ENCODE data around the gene LGR5. TPM values are rescaled to one million over a fixed set of nuclear protein-coding genes. Genes with fewer than 3 reads are reported as not detected.

The LGR5 gene
- total and polyA plus RNA-seq, 2 of the 13 experiments (the other 11 are each of a cell fraction or from before 2014, with no cell fraction given) = 37.0 to 121 TPM

DNA sequence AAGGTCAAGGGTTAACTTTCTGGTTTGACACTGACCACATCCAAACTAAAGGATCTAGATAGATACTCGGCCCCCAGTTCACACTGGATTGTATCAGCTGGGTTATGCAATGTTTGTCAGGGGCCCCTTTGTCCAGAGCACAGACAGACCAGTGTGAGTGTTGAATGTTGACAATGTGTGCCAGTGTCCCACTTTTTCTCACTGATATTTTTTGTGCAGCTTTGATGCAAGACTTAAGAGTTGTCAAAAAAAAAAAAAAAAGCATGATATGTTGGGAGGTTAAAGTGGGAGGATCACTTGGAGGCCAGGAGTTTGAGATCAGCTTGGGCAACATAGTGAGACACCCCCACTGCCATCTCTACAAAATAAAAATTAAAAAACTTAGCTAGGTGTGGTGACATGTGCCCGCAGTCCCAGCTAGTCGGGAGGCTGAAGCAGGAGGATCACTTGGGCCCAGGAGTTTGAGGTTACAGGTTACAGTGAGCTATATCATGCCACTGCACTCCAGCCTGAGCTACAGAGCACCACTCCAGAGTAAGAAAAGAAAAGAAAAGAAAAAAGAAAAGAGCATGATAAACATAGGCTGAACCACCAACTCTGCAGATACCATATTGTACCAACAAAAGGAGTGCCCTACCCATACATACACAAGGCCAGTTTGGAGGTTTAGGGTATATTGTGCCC, 97.5 kb downstream of the LGR5 start (continued):
- TF ChIP-seq, protein P1, sequence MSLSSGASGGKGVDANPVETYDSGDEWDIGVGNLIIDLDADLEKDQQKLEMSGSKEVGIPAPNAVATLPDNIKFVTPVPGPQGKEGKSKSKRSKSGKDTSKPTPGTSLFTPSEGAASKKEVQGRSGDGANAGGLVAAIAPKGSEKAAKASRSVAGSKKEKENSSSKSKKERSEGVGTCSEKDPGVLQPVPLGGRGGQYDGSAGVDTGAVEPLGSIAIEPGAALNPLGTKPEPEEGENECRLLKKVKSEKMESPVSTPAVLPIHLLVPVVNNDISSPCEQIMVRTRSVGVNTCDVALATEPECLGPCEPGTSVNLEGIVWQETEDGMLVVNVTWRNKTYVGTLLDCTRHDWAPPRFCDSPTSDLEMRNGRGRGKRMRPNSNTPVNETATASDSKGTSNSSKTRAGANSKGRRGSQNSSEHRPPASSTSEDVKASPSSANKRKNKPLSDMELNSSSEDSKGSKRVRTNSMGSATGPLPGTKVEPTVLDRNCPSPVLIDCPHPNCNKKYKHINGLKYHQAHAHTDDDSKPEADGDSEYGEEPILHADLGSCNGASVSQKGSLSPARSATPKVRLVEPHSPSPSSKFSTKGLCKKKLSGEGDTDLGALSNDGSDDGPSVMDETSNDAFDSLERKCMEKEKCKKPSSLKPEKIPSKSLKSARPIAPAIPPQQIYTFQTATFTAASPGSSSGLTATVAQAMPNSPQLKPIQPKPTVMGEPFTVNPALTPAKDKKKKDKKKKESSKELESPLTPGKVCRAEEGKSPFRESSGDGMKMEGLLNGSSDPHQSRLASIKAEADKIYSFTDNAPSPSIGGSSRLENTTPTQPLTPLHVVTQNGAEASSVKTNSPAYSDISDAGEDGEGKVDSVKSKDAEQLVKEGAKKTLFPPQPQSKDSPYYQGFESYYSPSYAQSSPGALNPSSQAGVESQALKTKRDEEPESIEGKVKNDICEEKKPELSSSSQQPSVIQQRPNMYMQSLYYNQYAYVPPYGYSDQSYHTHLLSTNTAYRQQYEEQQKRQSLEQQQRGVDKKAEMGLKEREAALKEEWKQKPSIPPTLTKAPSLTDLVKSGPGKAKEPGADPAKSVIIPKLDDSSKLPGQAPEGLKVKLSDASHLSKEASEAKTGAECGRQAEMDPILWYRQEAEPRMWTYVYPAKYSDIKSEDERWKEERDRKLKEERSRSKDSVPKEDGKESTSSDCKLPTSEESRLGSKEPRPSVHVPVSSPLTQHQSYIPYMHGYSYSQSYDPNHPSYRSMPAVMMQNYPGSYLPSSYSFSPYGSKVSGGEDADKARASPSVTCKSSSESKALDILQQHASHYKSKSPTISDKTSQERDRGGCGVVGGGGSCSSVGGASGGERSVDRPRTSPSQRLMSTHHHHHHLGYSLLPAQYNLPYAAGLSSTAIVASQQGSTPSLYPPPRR (CRISPR knock-in tag; IDR thresholded peaks at IDR 0.05; ENCODE audit: borderline replicate concordance) = peak; percentile 94
- TF ChIP-seq, protein P2, sequence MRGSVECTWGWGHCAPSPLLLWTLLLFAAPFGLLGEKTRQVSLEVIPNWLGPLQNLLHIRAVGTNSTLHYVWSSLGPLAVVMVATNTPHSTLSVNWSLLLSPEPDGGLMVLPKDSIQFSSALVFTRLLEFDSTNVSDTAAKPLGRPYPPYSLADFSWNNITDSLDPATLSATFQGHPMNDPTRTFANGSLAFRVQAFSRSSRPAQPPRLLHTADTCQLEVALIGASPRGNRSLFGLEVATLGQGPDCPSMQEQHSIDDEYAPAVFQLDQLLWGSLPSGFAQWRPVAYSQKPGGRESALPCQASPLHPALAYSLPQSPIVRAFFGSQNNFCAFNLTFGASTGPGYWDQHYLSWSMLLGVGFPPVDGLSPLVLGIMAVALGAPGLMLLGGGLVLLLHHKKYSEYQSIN (CRISPR knock-in tag; IDR thresholded peaks at IDR 0.05; ENCODE audit: borderline replicate concordance) = no peak
- TF ChIP-seq ZNF552 (CRISPR knock-in tag; IDR thresholded peaks at IDR 0.05; ENCODE audit: borderline replicate concordance) = no peak
- TF ChIP-seq HMG20B (CRISPR knock-in tag; conservative IDR thresholded peaks at IDR 0.05) = peak; percentile 91
- no peak; the same call in 1 of the 2 replicates for TF ChIP-seq SPEN (CRISPR knock-in tag; IDR thresholded peaks at IDR 0.05; ENCODE audit: low read depth)
- no peak for TF ChIP-seq SATB2 (CRISPR knock-in tag; IDR thresholded peaks at IDR 0.05)
- no peak for TF ChIP-seq SAFB2 (CRISPR knock-in tag; IDR thresholded peaks at IDR 0.05; ENCODE audit: borderline replicate concordance, low read depth)
- no peak for TF ChIP-seq RAD51 (IDR thresholded peaks at IDR 0.05; ENCODE audit: borderline replicate concordance)
- TF ChIP-seq ZNF460 (CRISPR knock-in tag; IDR thresholded peaks at IDR 0.05; ENCODE audit: borderline replicate concordance) = no peak
- TF ChIP-seq, protein P3, sequence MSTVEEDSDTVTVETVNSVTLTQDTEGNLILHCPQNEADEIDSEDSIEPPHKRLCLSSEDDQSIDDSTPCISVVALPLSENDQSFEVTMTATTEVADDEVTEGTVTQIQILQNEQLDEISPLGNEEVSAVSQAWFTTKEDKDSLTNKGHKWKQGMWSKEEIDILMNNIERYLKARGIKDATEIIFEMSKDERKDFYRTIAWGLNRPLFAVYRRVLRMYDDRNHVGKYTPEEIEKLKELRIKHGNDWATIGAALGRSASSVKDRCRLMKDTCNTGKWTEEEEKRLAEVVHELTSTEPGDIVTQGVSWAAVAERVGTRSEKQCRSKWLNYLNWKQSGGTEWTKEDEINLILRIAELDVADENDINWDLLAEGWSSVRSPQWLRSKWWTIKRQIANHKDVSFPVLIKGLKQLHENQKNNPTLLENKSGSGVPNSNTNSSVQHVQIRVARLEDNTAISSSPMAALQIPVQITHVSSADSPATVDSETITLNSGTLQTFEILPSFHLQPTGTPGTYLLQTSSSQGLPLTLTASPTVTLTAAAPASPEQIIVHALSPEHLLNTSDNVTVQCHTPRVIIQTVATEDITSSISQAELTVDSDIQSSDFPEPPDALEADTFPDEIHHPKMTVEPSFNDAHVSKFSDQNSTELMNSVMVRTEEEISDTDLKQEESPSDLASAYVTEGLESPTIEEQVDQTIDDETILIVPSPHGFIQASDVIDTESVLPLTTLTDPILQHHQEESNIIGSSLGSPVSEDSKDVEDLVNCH (CRISPR knock-in tag; IDR thresholded peaks at IDR 0.05) = no peak
- TF ChIP-seq NRL (CRISPR knock-in tag; IDR thresholded peaks at IDR 0.05; ENCODE audit: borderline replicate concordance) = no peak
- TF ChIP-seq HES4 (CRISPR knock-in tag; IDR thresholded peaks at IDR 0.05; ENCODE audit: borderline replicate concordance) = no peak
- TF ChIP-seq RAD21 (CRISPR knock-in tag; IDR thresholded peaks at IDR 0.05) = no peak
- TF ChIP-seq, protein P4, sequence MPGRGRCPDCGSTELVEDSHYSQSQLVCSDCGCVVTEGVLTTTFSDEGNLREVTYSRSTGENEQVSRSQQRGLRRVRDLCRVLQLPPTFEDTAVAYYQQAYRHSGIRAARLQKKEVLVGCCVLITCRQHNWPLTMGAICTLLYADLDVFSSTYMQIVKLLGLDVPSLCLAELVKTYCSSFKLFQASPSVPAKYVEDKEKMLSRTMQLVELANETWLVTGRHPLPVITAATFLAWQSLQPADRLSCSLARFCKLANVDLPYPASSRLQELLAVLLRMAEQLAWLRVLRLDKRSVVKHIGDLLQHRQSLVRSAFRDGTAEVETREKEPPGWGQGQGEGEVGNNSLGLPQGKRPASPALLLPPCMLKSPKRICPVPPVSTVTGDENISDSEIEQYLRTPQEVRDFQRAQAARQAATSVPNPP (CRISPR knock-in tag; IDR thresholded peaks at IDR 0.05) = no peak
- TF ChIP-seq, protein P5, sequence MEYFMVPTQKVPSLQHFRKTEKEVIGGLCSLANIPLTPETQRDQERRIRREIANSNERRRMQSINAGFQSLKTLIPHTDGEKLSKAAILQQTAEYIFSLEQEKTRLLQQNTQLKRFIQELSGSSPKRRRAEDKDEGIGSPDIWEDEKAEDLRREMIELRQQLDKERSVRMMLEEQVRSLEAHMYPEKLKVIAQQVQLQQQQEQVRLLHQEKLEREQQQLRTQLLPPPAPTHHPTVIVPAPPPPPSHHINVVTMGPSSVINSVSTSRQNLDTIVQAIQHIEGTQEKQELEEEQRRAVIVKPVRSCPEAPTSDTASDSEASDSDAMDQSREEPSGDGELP (IDR thresholded peaks at IDR 0.05; ENCODE audit: borderline replicate concordance, low read depth) = peak; percentile 72; the same call in 1 of the 2 replicates
- no peak for TF ChIP-seq TMF1 (CRISPR knock-in tag; IDR thresholded peaks at IDR 0.05; ENCODE audit: low read depth)
- TF ChIP-seq, protein P6, sequence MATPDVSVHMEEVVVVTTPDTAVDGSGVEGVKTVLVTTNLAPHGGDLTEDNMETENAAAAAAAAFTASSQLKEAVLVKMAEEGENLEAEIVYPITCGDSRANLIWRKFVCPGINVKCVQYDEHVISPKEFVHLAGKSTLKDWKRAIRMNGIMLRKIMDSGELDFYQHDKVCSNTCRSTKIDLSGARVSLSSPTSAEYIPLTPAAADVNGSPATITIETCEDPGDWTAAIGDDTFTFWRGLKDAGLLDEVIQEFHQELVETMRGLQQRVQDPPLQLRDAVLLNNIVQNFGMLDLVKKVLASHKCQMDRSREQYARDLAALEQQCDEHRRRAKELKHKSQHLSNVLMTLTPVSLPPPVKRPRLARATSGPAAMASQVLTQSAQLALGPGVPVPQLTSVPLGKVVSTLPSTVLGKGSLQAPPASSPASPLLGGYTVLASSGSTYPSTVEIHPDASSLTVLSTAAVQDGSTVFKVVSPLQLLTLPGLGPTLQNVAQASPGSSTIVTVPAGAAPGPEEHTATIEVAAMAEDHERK (CRISPR knock-in tag; IDR thresholded peaks at IDR 0.05; ENCODE audit: low read depth) = no peak
